Breast epithelium (tissue), 4 donors: Measurements from ENCODE around the gene PLSCR3. TPM values are rescaled to one million over a fixed set of nuclear protein-coding genes. Genes with fewer than 3 reads are reported as not detected.
A peak's percentile ranks its signal among the peaks of the same experiment; 100 is the strongest.

ENCODE experiments used
- DNase-seq, 2 donors: peaks; one replicate each; pipeline ENCODE4 v3.0.0-alpha.2; 2019; ENCODE audit warnings: low spot score in 2 of 2
- H3K27ac ChIP-seq, 2 donors: fragments of 200-600 bp; sonication (generic) in 1 of 2; one replicate each; pipeline ENCODE4 v1.5.1; 2016 to 2019; ENCODE audit warnings: mild to moderate bottlenecking in 1 of 2
- H3K27me3 ChIP-seq, 2 donors: fragments of 200-600 bp; sonication (generic) in 1 of 2; one replicate each; pipeline versions ENCODE4 v1.5.1 to v1.6.0; 2017 to 2019; ENCODE audit warnings: control low read depth in 1 of 2, mild to moderate bottlenecking in 1 of 2
- H3K36me3 ChIP-seq: fragments of 200-600 bp; one replicate; pipeline ENCODE4 v1.5.1; 2019
- H3K4me1 ChIP-seq, 2 donors: fragments of 200-600 bp; sonication (generic); one replicate each; pipeline ENCODE4 v1.5.1; 2016 to 2019; ENCODE audit warnings: control low read depth in 1 of 2
- H3K4me3 ChIP-seq, 3 donors: fragments of 200-600 bp; sonication (generic); 1 replicate in 2 of 3; 2 replicates in 1 of 3; pipeline ENCODE4 v1.5.1; 2016 to 2019; ENCODE audit warnings: mild to moderate bottlenecking in 3 of 3, moderate library complexity in 2 of 3
- H3K9me3 ChIP-seq, 2 donors: fragments of 200-600 bp; sonication (generic) in 1 of 2; one replicate each; pipeline ENCODE4 v1.5.1; 2016 to 2019; ENCODE audit warnings: control low read depth in 1 of 2
- POLR2A ChIP-seq: fragments of 450-650 bp; IDR thresholded peaks from one replicate; pipeline ENCODE4 v1.6.1; 2016; ENCODE audit warnings: antibody characterized with exemption, mild to moderate bottlenecking, moderate library complexity
- POLR2AphosphoS5 ChIP-seq, 3 donors: sonication (generic); formaldehyde crosslinking; IDR thresholded peaks; one replicate each; pipeline ENCODE4 v1.6.1; 2017; ENCODE audit warnings: antibody characterized with exemption in 3 of 3
- intact Hi-C: fragments of 100-400 bp; cut with DNase I; formaldehyde crosslinking; loops from one replicate; pipeline ENCODE4 v1.15.1; 2023; ENCODE audit warnings: low total_unique reads
- total RNA-seq, 3 donors: library from RNA; depleted of rRNA; stranded (reverse); fragments of >200 nt; gene quantifications; one replicate each; pipeline ENCODE4 v1.1.0, GENCODE V29; 2016
- TF ChIP-seq, protein P1 (sequence below), 3 donors: fragments of 450-650 bp; IDR thresholded peaks; one replicate each; pipeline ENCODE4 v1.5.1; 2016 to 2017; ENCODE audit warnings: antibody characterized with exemption in 3 of 3, mild to moderate bottlenecking in 3 of 3, moderate library complexity in 3 of 3

The PLSCR3 gene
- total RNA-seq, 3 donors from 2014 or later: 16.0 to 24.3 (median 19.0) TPM

GRCh38 chr17:7355053-7355452 is 39.3 kb downstream of the PLSCR3 start, which contains the start of gene TMEM95:
TMEM95 (plus strand) TSS chr17:7355156; CDS start chr17:7355205, 49 bp downstream.
- intact Hi-C loops: loop anchor here (10.0 kb wide), 1 partner anchor 80 kb away; the partner anchor contains the start of genes FGF11 and TMEM102
- H3K27ac ChIP-seq: peak within 1 kb of the TSS; percentile 60 to 74
- TF ChIP-seq, protein P1, sequence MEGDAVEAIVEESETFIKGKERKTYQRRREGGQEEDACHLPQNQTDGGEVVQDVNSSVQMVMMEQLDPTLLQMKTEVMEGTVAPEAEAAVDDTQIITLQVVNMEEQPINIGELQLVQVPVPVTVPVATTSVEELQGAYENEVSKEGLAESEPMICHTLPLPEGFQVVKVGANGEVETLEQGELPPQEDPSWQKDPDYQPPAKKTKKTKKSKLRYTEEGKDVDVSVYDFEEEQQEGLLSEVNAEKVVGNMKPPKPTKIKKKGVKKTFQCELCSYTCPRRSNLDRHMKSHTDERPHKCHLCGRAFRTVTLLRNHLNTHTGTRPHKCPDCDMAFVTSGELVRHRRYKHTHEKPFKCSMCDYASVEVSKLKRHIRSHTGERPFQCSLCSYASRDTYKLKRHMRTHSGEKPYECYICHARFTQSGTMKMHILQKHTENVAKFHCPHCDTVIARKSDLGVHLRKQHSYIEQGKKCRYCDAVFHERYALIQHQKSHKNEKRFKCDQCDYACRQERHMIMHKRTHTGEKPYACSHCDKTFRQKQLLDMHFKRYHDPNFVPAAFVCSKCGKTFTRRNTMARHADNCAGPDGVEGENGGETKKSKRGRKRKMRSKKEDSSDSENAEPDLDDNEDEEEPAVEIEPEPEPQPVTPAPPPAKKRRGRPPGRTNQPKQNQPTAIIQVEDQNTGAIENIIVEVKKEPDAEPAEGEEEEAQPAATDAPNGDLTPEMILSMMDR (IDR thresholded peaks at IDR 0.05): no peak
- TF ChIP-seq POLR2A: no peak
- no peak for TF ChIP-seq POLR2AphosphoS5 (IDR thresholded peaks at IDR 0.05)
- DNase-seq: no peak
- H3K4me3 ChIP-seq: peak within 1 kb of the TSS in 1 of 3 donors; percentile 54
- peaks cover 0 to 12% of the 10 kb centered on the region in 2 donors for H3K4me1 ChIP-seq
- H3K27me3 ChIP-seq: no peaks in the 10 kb centered on the region
- H3K36me3 ChIP-seq: no peaks in the 10 kb centered on the region
- H3K9me3 ChIP-seq: no peaks in the 10 kb centered on the region

DNA sequence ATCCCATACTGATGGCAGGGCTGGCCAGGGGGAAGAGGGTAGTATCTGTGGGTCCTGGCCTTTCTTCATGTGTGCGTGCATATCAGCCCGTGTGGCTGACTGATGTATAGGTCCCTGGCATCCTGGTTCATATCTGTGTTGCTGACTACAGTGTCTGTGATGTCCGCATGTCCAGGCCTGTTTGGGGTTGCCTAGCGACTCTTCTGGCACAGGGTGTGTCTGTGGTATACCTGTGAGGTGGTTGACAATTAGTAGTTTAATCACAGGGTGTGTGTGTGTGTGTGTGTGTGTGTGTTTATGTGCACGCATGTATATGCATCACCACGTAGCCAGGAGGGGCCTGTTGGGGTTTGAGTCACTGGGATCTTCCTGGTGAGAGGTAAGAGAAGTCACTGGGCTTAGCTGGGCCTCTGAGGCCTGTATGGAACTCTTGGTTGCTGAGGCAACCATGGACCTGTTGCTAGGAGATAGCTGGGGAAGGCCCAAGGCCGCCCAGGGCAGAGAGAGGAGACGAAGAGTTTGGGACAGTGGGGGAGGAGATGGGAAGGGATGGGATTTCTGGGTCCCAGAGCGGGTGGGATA is 40.0 kb downstream of the PLSCR3 start:
- TF ChIP-seq POLR2A (no peak), POLR2AphosphoS5 (IDR thresholded peaks at IDR 0.05) (no peak)
- TF ChIP-seq, protein P1 (IDR thresholded peaks at IDR 0.05): no peak
- Histone ChIP-seq H3K27me3 (no peaks in the 10 kb centered on the region), H3K9me3 (no peaks in the 10 kb centered on the region), H3K36me3 (no peaks in the 10 kb centered on the region), H3K27ac (peak overlapping the region; percentile 60 to 74), H3K4me1 (peaks cover 0 to 12% of the 10 kb centered on the region in 2 donors), H3K4me3 (no peak overlapping the region)
- intact Hi-C loops: loop anchor here (10.0 kb wide), 1 partner anchor 80 kb away; the partner anchor contains the start of genes FGF11 and TMEM102
- peak in 1 of 2 donors; percentile 32 for DNase-seq

DNA sequence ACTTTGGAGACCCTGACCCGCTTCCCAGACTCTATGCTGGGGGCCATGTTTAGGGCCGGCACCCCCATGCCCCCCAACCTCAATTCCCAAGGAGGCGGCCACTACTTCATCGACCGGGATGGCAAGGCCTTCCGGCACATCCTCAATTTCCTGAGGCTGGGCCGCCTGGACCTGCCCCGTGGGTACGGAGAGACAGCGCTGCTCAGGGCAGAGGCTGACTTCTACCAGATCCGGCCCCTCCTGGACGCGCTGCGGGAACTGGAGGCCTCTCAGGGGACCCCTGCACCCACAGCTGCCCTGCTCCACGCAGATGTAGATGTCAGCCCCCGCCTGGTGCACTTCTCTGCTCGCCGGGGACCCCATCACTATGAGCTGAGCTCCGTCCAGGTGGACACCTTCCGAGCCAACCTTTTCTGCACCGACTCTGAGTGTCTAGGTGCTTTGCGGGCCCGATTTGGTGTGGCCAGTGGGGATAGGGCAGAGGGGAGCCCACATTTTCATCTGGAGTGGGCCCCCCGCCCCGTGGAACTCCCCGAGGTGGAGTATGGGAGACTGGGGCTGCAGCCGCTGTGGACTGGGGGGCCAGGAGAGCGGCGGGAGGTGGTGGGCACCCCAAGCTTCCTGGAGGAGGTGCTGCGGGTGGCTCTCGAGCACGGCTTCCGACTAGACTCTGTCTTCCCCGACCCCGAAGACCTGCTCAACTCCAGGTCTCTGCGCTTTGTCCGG is 41.3 kb downstream of the PLSCR3 start:
- no peaks in the 10 kb centered on the region for H3K27me3 ChIP-seq
- no peak for DNase-seq
- TF ChIP-seq, protein P1 (IDR thresholded peaks at IDR 0.05): no peak
- no peak for TF ChIP-seq POLR2A
- no peak for TF ChIP-seq POLR2AphosphoS5 (IDR thresholded peaks at IDR 0.05)
- peak overlapping the region; percentile 98 to 99 for H3K27ac ChIP-seq
- H3K4me3 ChIP-seq: peak overlapping the region; percentile 70 to 79 (median 72)
- H3K4me1 ChIP-seq: peaks cover 0 to 12% of the 10 kb centered on the region in 2 donors
- H3K36me3 ChIP-seq: no peaks in the 10 kb centered on the region
- intact Hi-C loops: loop anchor here (10.0 kb wide), 1 partner anchor 82 kb away; the partner anchor contains the start of genes FGF11 and TMEM102
- H3K9me3 ChIP-seq: no peaks in the 10 kb centered on the region

GRCh38 chr17:7352503-7352889 is 41.8 kb downstream of the PLSCR3 start:
- Histone ChIP-seq H3K27ac (peak overlapping the region; percentile 98 to 99), H3K36me3 (no peaks in the 10 kb centered on the region), H3K4me1 (peaks cover 0 to 12% of the 10 kb centered on the region in 2 donors), H3K4me3 (peak overlapping the region; percentile 70 to 79 (median 72)), H3K27me3 (no peaks in the 10 kb centered on the region), H3K9me3 (no peaks in the 10 kb centered on the region)
- intact Hi-C loops: loop anchor here (10.0 kb wide), 1 partner anchor 82 kb away; the partner anchor contains the start of genes FGF11 and TMEM102
- no peak for DNase-seq
- TF ChIP-seq, protein P1 (IDR thresholded peaks at IDR 0.05): peak in 1 of 3 donors; percentile 88
- no peak for TF ChIP-seq POLR2AphosphoS5 (IDR thresholded peaks at IDR 0.05)
- no peak for TF ChIP-seq POLR2A
